KMS-11 (cell line): ENCODE results near the gene FOXO6.

Source experiments
- H2AFZ ChIP-seq: fragments of 200-600 bp; sonication (generic); 2 replicates; pipeline ENCODE4 v1.6.1; 2016; ENCODE audit warnings: antibody characterized with exemption, mixed run types, low read depth
- H3K27ac ChIP-seq: fragments of 200-600 bp; sonication (generic); 2 replicates; pipeline ENCODE4 v1.6.1; 2016; ENCODE audit warnings: mild to moderate bottlenecking, mixed run types
- H3K27me3 ChIP-seq: fragments of 200-600 bp; sonication (generic); 2 replicates; pipeline ENCODE4 v1.6.1; 2017; ENCODE audit warnings: mild to moderate bottlenecking, low read depth, mixed run types, moderate library complexity; ENCODE audit not compliant: insufficient read depth
- H3K36me3 ChIP-seq: fragments of 200-600 bp; sonication (generic); 2 replicates; pipeline ENCODE4 v1.6.1; 2017; ENCODE audit warnings: mild to moderate bottlenecking, mixed run types; ENCODE audit not compliant: insufficient read depth
- H3K4me1 ChIP-seq: fragments of 200-600 bp; sonication (generic); 2 replicates; pipeline ENCODE4 v1.6.1; 2016; ENCODE audit warnings: mild to moderate bottlenecking, low read depth, mixed run types; ENCODE audit not compliant: poor library complexity, severe bottlenecking
- H3K4me2 ChIP-seq: fragments of 200-600 bp; sonication (generic); 2 replicates; pipeline ENCODE4 v1.7.0; 2016; ENCODE audit warnings: mild to moderate bottlenecking, mixed run types
- H3K4me3 ChIP-seq: fragments of 200-600 bp; sonication (generic); IDR thresholded peaks from 2 replicates; pipeline ENCODE4 v1.6.1; 2017; ENCODE audit warnings: low read depth, low read length, mixed read lengths; ENCODE audit not compliant: insufficient read depth
- H3K79me2 ChIP-seq: fragments of 200-600 bp; sonication (generic); 2 replicates; pipeline ENCODE4 v1.6.1; 2016; ENCODE audit warnings: low read depth, mixed run types; ENCODE audit not compliant: insufficient read depth
- H3K9ac ChIP-seq: fragments of 200-600 bp; sonication (generic); 2 replicates; pipeline ENCODE4 v1.6.1; 2016; ENCODE audit warnings: mild to moderate bottlenecking, mixed run types
- H4K20me1 ChIP-seq: fragments of 200-600 bp; sonication (generic); 2 replicates; pipeline ENCODE4 v1.6.1; 2016; ENCODE audit warnings: mild to moderate bottlenecking, mixed run types; ENCODE audit not compliant: insufficient read depth
- TF ChIP-seq, protein P1 (sequence below): fragments of 200-600 bp; sonication (generic); conservative IDR thresholded peaks from 2 replicates; pipeline ENCODE4 v1.6.1; 2017; ENCODE audit warnings: low read depth, mild to moderate bottlenecking, antibody characterized with exemption, low read length, moderate library complexity, mixed read lengths

FOXO6 gene

DNA sequence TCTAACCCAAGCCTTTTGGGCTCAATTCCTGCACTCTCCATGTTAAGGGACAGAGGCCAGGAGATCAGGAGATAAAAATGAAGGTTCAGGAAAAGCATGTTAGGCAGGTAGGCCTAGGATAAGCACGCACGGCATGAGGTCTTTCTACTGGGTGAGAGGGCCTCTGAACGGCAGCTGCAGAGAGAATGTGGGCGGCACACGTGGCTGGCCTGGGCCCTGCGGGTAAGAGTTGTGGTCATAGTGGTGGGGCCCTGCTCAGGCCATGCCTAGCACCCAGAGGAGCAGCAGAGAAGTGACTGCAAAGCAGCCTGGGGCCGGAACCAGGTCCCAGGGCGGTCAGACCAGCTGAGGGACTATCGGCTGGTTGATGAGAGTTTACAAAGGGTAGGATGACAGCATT, 7.5 kb upstream of the FOXO6 start:
- Histone ChIP-seq H3K36me3 (no peaks in the 10 kb centered on the region), H2AFZ (peak overlapping the region; percentile 61), H3K9ac (peak overlapping the region; percentile 65), H3K27me3 (no peaks in the 10 kb centered on the region), H3K4me1 (peaks cover 70% of the 10 kb centered on the region), H3K4me3 (no peak overlapping the region), H3K27ac (peak overlapping the region; percentile 93), H4K20me1 (no peaks in the 10 kb centered on the region), H3K4me2 (peak overlapping the region; percentile 92), H3K79me2 (no peaks in the 10 kb centered on the region)
- TF ChIP-seq, protein P1, sequence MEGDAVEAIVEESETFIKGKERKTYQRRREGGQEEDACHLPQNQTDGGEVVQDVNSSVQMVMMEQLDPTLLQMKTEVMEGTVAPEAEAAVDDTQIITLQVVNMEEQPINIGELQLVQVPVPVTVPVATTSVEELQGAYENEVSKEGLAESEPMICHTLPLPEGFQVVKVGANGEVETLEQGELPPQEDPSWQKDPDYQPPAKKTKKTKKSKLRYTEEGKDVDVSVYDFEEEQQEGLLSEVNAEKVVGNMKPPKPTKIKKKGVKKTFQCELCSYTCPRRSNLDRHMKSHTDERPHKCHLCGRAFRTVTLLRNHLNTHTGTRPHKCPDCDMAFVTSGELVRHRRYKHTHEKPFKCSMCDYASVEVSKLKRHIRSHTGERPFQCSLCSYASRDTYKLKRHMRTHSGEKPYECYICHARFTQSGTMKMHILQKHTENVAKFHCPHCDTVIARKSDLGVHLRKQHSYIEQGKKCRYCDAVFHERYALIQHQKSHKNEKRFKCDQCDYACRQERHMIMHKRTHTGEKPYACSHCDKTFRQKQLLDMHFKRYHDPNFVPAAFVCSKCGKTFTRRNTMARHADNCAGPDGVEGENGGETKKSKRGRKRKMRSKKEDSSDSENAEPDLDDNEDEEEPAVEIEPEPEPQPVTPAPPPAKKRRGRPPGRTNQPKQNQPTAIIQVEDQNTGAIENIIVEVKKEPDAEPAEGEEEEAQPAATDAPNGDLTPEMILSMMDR = no peak

DNA sequence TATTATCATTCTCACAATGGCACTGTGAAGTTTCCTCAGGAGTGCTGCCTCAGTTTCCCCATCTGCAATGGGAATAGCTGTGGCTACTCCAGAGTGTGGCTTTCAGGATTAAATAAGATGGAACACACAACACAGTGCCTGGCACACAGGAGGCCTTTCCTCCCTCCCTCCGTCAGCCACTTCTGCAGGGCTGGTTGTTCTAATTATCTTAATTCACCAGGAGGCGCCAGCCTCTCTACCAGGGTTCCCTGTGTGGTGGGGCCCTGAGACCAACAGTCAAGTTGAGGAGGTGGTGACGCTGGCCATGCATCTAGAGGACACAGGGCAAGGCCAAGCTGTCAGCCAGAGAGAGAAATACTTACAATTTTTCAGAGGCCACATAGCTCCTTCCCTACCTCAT, 6.3 kb upstream of the FOXO6 start:
- peak overlapping the region; percentile 93; the same call in 1 of the 2 replicates for H3K27ac ChIP-seq
- no peaks in the 10 kb centered on the region for H3K36me3 ChIP-seq
- H3K9ac ChIP-seq = no peak overlapping the region
- no peaks in the 10 kb centered on the region for H3K79me2 ChIP-seq
- H4K20me1 ChIP-seq = no peaks in the 10 kb centered on the region
- no peaks in the 10 kb centered on the region for H3K27me3 ChIP-seq
- TF ChIP-seq, protein P1 = no peak
- H2AFZ ChIP-seq = no peak overlapping the region
- no peak overlapping the region for H3K4me3 ChIP-seq
- H3K4me1 ChIP-seq = peaks cover 82% of the 10 kb centered on the region
- H3K4me2 ChIP-seq = peak overlapping the region; percentile 92

DNA sequence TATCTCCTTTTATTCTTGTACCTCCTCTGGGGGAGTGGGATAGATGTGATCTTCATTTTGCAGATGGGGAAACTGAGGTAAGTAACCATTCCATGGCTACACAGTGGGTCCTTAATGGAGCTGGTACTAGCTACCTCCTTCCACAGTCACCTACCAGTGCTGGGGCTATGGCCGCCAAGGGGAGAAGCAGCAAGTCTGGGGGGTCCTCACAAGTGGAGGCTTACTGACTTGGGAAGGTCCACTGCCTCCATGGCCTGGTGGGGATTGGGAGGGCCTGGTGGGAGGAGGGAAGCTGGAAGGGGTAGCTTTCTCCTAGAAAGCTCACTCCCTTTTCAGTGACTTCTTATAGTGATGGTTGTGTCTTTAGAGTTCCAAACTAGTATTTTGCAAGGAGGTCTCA, 5.9 kb upstream of the FOXO6 start:
- Histone ChIP-seq H3K4me2 (peak overlapping the region; percentile 92; the same call in 1 of the 2 replicates), H3K27ac (no peak overlapping the region; the same call in 1 of the 2 replicates), H3K27me3 (no peaks in the 10 kb centered on the region), H3K4me1 (peaks cover 86% of the 10 kb centered on the region), H3K9ac (no peak overlapping the region), H3K4me3 (no peak overlapping the region), H4K20me1 (no peaks in the 10 kb centered on the region), H2AFZ (no peak overlapping the region), H3K36me3 (no peaks in the 10 kb centered on the region), H3K79me2 (no peaks in the 10 kb centered on the region)
- TF ChIP-seq, protein P1 = no peak

DNA sequence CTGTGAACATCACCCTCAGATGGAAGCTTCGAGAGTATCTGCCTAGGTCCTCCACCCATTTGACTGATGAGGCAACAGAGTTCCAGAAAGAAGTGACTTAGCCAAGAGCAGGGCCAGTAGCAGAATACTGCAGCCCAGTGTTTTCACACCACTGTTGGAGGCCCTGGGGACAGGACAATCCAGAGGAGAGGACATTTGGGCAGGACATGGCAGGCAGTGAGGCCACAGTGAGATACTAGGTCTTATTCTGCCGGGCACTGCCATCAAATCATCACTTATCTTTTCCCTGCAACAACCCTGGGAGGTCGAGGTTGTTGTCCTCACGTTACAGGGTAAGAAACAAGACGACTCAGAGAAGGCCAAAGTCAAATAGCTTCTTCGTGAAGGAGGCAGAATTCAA, 5.5 kb upstream of the FOXO6 start:
- Histone ChIP-seq H3K36me3 (no peaks in the 10 kb centered on the region), H3K4me2 (peak overlapping the region; percentile 92; the same call in 1 of the 2 replicates), H3K4me3 (no peak overlapping the region), H3K27me3 (no peaks in the 10 kb centered on the region), H3K27ac (no peak overlapping the region), H3K9ac (no peak overlapping the region), H2AFZ (no peak overlapping the region), H4K20me1 (no peaks in the 10 kb centered on the region), H3K79me2 (no peaks in the 10 kb centered on the region), H3K4me1 (peaks cover 90% of the 10 kb centered on the region)
- TF ChIP-seq, protein P1 = no peak
